ENCODE results near the gene GAS1. TPM values are rescaled to one million over a fixed set of nuclear protein-coding genes. Genes with fewer than 3 reads are reported as not detected.

Gene GAS1
- total RNA-seq, 4 donors from 2014 or later: 27.0 to 328 (median 97.9) TPM

DNA sequence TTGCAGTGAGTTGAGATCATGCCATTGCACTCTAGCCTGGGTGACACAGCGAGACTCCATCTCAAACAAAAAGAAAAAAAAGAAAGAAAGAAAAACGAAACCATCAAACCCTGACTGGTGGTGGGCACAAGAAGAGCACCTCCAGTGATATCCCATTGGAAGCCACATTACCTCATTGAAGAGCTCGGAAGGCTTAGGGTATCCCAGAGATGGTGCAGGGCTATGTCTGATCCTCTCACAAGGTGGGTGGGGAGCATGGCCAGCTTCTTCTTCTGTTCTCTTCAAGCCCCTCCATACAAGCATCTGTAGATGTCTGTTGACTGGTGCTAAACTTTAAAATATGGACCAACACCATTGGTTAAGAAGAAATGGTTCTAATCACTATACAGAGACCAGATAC is 45.8 kb downstream of the GAS1 start:
- DNase-seq (ENCODE audit: low spot score) (no peak), ATAC-seq (ENCODE audit: low FRiP score) (no peak)
- no peak for TF ChIP-seq CTCF (IDR thresholded peaks at IDR 0.05)
